Tongue (tissue), 2 donors: Measurements from ENCODE around the gene USP40. TPM values are rescaled to one million over a fixed set of nuclear protein-coding genes. Genes with fewer than 3 reads are reported as not detected.

ENCODE experiments used
- DNase-seq: peaks from one replicate; pipeline ENCODE4 v3.0.0-alpha.2; 2015
- total RNA-seq: library from RNA; depleted of rRNA; stranded (reverse); fragments of >200 nt; gene quantifications from one replicate; pipeline ENCODE4 v1.2.3, GENCODE V29; 2014

The USP40 gene
- total RNA-seq, 1 donor from 2014 or later: 37.3 TPM

DNA sequence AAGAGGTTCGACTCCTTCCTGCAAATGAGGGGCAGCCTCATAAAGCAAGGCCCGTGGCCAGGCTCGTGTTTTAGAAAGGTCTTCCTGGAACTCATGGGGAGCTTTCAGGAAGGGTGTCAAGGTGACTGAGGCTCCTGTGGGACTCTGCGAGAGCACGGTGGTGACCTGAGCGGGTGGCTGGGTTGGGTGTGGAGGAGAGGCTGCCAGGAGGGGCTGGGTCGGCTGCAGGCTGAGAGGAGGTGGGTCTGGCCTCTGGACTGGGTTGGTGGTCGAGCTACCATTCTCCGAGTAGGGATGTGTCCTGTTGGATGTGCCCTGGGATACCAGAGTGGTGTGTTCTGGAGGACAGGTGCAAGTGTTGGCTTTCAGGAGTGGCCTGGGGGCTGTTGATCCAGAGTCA lies 125.9 kb downstream of the USP40 start:
- no peak for DNase-seq

DNA sequence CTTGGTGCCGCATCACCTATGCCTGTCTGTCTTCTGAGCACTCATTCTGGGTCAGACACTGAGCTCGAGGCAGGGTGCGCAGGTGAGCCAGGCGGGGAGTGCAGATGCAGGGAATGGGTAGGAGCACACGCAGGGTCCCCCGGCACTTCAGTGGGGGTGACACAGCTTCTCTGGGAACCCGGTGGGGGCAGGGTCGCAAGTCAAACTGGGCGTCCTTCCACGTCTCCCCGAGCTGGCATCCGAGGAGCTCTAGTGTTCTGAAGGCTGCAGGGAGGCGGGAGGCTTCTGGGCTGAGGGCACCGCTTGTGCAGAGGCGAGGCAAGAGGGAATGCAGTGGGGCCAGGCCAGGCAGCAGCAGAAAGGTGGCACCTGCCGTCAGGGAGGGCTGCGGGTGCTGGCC lies 126.3 kb downstream of the USP40 start:
- no peak for DNase-seq

DNA sequence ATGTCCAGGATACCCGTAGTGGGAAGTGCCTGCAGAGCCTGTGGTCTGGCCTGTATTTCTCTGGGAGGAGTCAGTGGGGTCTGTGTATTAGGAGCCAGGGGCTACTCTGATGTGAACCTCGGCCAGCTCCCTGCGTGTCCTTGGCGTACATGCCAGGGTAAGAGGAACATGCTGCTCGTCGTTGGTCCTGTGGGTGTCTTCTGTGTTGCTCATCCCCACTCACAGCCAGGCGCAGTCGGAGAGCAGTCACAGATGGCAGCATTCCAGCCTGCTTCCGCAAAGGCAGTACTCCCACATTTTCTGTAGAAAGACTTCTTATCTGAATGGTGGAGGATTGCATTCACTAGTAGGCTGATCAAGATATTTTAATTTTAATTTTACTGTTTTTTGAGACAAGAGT lies 127.4 kb downstream of the USP40 start:
- no peak for DNase-seq

DNA sequence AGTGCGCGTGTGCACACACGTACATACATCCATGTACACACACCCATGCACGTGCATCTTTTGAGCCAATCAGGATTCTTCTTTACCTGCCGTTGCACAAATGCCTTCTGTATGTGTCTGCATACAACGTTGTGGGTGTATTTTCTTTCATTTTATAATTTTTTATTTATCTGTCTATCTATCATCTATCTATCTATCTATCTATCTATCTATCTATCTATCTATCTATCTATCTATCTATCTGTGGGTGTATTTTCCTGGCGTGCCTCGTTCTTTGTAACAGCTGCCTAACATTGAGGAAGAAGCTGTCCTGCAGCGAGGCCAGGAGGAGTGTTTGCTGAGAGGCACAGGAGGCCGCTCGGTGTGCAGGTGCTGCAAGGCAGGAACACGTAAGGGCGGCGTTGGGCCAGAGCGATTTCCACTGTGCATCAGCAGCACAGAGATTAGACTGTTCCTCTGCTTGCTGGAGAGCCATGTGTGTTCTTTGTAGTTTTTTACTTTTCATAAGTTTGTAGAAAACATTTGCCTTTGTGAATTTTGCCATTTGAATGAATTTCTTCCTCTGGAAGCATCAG lies 127.9 kb downstream of the USP40 start:
- no peak for DNase-seq

DNA sequence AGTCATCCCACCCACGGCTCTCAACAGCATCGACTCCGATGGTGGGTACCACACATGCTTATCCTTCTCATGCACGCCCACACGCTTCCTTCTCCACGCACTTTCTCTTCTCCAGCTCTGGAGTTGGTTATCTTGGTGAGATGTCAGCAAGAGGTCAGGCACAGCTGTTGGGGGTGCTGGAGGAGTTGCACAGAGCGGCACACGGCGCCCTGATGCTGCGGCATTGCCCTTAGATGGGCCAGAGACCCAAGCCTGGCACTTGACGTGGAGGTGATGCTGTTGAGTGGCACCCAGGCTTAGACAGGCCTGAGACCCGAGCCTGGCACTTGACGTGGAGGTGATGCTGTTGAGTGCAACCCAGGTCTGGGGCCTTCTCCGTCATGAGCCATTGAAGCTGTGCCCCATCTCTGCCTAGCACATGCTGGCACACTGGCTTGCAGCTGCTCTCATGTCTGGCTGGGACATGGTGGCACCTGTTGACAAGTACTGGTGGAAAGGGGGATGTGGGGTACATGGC lies 129.1 kb downstream of the USP40 start:
- DNase-seq: no peak

DNA sequence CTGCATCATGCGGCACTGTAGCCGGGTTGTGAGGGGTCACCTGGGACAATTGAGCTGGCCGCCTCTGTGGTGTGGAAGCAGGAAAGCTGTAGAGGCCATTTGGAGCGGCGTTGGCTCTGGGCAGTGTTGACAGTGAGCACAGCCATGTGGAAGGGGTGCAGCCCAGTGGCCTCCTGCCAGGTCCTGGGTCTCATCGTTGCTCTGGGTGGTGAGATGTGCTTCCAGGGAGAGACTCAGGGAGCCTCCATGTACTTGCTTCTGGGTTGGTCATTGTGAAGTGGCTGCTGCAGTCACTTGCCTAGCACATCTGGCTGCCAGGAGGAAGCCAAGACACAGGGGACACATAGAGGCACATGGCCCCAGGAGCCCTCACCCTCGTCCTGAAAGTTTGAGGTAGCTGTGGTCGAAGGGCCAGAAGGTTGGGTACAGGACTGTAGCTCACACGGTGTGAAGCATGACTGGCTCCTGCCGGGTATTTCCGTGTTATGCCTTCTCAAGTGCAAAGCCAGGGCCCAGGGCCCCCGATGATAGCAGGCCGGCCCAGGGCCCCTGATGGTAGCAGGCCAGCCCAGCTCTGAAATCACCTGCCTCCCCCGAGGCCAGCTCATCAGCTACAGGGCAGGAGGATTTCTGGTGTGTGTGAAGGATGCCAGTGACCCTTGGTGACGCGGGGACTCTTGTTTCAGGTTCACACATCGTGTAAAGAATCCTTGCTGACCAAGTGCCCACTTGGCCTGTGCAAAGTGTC lies 129.7 kb downstream of the USP40 start:
- no peak for DNase-seq

DNA sequence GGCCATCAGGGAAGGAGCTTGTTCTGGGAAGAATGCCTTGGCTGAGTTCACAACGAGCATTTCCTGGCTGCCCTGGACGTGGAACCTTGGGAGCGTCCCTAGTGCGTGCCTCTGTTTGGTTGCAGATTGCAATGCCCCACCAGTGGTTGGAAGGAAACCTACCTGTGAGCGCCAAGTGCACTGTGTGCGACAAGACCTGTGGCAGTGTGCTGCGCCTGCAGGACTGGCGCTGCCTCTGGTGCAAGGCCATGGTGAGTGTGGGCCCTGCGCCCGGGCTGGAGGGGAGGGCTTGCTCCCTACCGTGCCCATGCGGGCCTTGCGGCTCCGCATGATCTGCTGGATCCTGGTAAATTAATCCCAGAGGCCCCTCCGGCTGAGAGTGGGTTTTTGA lies 130.4 kb downstream of the USP40 start:
- DNase-seq: no peak

DNA sequence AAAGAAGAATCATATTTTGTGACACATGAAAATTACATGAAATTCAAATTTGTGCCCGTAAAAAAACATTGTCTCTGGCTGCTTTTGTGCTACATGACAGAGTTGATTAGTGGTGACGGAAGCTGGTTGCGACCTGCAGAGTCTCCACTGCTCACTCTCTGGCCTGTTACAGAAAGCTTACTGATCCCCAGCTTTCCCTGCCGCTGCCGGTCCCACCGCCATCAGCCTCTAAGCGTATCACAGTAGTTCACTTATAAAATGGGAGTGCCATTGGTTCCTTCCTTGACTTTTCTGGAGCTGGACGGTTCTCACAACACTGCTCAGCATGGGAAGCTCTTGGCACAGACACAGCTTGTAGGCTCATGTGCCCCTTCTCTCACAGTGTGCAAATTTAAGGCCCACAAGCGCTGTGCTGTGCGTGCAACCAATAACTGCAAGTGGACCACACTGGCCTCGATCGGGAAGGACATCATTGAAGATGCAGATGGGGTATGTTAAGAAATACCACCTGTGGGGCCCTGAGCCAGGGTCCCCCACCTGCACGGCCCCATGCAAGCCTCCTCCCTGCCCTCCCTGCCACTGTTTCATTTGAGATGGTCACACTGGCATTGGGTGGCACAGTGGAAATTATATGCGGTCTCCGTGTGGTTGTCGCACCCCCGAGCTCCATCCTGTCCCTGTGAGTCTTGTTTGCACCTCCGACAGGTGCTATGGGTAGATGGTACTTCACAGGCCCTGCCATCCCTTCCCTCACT lies 131.0 kb downstream of the USP40 start:
- DNase-seq: no peak

DNA sequence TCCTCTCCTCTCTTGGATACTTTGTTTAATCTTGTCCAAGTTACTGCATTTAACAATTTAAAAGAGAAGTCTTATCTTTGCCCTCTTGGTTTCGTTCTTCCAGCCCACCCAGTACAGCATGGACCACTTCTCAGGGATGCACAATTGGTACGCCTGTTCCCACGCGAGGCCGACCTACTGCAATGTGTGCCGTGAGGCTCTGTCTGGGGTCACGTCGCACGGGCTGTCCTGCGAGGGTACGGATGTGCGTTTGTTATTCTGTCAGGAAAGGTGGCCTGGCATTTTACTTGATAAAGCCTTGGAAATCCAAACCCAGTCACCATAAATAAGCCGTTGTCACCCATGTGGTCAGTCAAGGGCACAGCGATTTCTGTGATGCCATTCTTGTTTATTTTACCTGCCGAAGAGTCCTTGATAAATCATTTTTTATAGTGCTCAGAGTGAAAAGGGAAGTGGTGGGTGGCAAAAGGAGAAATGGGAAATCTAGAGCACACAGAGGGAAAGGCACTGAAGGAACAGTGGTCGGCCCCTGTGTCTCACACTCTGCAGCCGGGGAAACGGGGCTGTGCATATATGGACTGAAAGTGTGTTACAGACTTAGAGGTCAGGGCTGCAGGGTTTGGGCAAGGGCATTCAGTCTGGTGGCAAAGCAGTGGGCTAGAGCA lies 131.8 kb downstream of the USP40 start:
- DNase-seq: no peak

DNA sequence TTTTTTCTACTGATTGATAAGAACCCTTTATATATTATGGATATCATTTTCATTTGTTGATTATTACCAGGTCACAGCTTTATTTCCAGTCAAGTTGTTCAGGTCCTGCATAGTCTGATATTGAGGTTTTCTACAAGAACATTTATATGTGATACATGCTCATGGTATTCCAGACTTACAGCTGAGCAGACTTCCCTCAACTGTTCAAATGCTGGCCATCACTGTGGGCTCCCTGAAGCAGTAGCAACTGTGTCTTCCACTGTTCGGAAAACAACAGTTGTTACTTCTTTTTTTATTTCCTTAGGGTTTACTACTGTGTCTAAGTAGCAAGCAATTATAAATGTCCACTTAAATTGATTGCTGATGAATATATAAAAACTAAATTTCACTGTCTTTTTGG lies 132.8 kb downstream of the USP40 start:
- DNase-seq: no peak

DNA sequence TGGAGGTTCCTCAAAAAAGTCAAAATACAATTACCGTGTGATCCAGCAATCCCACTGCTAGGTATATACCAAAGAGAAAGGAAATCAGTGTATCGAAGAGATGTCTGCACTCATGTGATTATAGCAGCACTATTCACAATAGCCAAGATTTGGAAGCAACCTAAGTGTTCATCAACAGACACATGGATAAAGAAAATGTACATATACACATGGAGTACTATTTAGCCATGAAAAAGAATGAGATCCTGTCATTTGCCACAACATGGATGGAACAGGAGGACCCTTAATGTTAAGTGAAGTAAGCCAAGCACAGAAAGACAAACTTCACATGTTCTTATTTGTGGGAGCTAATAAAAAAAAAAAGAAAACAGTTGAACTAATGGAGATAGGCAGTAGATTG lies 133.6 kb downstream of the USP40 start:
- no peak for DNase-seq

DNA sequence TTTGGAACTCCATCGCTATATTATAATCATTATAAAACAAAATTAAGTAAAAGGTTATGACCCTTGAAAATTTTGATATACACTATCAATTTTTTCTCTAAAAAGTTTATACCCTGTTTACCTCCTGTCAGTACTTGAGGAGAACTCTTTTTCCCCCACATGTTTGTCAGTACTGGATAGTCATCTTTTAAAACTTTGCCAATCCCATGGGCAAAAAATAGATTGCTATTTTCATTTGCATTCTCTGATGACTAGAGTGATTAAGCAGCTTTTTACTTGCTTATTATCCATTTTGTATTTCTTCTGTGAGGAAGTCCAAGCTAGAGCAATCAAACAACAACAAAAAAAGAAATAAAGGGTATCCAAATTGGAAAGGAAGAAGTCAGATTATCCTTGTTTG lies 135.9 kb downstream of the USP40 start:
- no peak for DNase-seq

DNA sequence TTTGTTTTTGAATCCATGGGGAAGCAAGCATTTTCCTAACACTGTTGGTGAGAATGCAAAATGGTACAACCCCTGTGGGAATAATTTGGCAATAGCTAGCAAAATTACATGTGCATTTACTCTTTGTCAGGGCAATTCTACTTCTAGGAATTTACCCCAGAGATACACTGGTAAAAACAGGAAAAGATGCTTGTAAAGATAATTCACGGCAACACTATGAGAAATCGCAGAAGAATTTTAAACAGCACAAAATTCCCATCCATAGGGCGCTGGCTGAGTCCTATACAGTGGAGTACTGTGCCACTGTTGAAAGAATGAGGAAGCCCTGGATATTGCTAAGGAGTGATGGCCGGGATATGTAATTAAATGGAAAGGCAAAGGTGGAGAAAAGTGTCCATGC lies 136.5 kb downstream of the USP40 start:
- no peak for DNase-seq

DNA sequence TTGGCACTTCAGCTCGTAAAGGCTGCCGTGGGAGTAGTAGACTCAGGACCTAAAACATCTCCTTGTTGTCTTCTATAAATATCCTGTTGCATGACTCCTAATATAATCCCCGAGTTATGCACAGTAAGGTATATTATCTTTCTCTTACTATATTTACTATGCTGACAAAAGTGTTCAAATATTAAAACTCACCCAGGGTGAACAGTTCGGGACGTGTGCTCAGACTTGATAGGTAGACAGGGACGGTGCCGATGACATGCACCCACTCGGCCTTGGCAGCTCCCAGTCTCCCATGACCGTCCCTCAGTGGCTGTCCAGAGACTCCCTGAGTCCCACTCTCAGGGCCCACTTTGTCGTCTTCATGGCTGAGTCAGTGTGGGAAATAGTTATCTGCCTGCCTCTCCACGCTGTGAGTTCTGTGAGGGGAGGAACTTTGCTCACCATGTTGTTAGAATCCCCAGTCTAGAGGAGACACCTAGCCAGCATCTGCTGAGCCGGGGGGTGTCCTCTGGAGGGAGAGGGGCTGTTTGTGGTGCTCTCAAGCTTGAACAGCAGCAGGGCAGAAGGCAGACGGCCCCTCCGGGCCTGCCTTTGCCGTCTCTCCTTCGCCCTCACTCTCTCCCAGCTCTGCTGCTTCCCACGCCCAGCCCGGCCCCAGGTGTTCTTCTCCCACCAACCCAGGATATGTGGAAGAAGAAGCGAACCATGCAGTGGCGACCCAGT lies 137.2 kb downstream of the USP40 start:
- no peak for DNase-seq

DNA sequence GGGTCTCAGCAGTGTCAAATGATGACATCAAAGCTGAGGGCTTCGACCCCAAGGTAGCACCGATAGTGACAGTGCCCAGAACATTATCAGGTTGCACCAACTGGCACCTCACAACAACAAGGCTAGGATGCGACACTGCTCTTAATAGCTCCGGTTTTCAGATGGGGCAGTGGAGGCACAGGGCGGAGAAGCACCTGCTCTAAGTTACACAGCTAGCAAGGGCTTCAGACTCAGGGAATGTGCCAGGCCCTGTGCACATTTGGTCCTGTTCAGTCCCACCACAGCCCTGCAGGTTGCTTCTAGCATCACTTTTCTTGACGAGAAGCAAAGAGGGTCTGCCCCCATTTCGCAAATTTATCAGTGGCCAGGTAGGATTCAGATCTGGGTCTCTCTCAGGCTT lies 138.1 kb downstream of the USP40 start:
- no peak for DNase-seq

DNA sequence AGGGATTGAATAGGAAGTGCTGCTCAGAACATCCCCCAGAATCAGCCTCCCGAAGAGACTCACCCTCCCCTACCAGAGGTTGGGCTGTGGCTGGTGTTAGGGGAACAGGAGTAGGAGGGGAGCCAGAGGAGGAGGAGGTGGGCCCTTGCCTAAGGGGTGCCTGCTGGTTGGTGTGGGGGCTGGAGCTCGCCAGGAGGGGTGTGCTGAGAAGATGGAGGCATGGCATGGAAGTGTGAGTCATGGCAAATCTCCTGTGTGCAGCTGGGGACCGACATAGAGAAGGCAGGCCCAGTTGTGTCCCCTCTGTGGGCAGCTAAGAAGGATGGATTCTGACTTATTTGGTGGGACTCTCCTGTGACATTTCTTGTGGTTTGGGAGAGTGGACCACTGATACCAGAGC lies 138.6 kb downstream of the USP40 start:
- no peak for DNase-seq

DNA sequence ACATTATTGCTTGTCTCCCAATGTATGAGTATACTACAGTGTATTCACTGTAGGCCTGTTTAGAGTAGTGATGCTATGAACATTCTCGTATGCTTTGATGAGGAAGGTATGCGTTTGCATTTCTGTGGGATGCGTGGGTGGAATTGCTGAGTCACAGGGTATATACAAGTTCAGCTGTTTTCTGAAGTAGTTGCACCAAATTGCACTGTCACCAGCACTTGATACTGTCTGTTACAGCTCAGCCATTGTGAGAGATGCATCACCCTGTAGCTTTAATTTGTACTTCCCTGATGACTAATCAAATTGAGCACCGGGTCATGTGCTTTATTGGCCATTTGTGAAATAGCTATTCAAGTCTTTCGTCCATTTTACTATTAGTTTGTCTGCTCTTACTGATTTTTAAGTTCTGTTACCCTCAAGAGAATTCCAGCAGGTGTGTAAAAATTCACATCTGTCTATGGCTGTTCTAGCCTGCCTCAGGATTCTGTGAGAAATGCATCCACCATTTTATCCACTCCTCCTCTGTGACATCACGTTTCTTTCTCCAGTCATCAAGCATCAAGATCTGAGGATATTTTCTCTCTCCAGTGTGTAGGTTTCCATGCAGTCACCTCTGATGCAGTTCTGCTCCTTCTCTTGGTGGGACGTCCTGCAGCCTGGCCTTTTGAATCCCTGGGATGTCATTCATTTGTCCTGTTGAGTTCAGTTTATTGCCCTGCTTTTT lies 139.8 kb downstream of the USP40 start:
- DNase-seq: no peak
